Measurements from ENCODE around the gene CDKN1A.

CDKN1A gene

DNA sequence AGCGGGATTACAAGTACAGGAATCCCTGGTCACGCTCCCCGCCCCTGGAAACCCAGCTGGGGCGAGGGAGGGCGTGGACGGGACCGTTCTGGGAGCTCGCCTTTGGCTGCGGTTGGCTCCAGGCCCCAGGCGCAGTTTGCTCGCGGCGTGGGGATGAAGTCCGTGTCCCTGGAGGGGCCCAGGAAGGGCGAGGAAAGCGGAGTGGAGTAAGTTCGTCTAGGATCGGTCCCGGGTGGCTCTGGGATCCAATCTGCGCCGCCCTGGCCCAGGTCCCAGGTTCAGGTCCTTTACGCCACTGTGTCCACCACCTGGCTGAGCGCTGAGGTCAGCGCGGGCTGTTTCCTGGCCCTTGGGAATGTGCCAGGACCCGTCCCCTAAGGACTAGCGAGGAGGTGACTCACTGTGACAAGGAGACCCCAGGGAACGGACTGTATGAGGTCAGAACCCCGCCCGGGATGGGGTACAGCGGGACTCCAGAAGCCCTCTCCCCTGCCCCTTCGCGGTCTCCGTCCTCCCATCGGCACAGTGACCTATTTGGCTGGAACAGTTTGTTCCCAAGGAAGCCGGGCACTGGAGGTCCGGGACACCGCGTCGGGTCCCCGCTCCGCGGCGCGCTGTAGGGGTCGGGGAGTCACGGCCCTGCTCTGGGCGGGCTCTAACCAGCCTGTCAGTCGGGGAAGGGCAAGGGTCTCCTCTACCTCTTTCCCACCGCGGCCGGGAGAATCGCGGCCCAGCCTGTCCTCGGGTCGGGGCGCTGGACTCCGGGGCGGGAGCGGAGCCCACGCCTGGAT is 724 bp downstream of the CDKN1A start:
- ATAC-seq: no peak

DNA sequence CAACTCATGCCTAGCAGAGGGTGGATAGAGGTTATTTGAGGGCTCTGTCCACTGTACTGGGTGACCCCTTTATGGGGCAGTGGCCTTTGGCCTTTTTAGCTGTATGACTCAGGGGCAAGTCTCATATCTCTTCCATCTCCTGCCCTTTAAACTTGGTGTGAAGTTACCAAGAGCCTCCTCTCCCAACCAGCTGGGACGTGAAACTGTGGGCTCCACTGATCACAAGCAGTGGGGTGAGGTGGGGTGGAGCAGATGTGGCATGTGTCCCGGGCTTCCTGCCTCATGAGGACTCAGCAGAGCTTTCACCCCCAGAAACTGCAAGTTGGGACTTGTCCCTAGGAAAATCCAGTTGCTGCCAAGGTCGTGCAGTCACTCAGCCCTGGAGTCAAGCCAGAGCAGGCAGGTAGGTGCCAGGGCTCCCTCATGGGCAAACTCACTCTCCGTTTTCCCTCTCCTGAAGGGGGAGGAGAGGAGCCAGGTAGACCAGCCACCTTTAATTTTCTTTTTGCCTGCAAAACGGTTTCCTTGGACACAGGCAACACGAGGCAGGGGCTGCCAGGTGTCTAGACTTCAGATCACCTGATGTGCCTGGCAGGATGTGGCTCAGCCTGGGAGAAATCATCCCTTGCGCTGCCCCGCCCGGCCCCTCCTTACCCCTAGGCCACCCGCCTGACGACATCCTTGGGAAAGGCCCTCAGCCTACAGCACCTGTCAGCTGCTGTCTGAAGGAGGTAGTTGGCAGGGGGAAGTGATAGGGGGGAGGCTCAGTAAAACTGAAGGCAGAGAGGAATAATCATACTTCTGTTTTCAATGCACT is 4.0 kb downstream of the CDKN1A start:
- peak; percentile 37 to 40 for ATAC-seq

DNA sequence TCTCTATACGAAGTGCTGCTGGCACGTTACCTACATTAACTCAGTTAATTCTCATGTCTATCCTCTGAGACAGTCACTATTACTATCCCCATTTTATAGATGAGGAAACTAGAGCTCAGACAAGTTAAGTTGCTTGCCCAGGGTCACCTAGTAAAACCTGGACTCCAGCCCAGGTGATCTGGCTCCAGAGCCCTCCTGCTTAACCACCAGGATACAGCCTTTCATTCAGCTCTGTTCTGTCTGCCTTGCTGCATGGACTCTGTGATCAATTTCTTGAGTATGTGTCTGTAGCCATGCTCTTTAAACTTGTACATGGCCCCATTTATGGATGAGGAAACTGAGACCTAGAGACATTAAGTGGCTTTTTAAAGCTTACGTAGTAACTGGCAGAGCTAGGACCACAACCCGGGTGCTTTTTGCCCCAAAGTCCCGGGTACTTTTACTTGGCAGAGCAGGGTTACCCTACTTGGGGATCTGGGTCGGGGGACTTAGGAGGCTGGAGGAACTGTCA is 4.7 kb downstream of the CDKN1A start:
- no peak for ATAC-seq

GRCh38 chr6:36683656-36684446 is 5.3 kb downstream of the CDKN1A start:
- no peak for ATAC-seq

DNA sequence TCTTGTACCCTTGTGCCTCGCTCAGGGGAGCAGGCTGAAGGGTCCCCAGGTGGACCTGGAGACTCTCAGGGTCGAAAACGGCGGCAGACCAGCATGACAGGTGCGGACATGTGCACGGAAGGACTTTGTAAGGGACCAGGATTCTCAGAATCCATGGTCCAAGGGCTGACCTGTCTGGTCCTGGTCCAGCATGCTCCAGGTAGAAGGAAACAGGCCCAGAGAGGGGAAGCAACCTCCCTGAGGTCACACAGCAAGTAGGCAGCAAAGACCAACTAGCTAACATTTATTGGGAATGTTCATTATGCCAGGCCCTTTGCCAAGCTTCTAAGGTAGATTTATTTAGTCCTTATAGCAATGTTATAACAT is 5.9 kb downstream of the CDKN1A start:
- ATAC-seq: no peak

DNA sequence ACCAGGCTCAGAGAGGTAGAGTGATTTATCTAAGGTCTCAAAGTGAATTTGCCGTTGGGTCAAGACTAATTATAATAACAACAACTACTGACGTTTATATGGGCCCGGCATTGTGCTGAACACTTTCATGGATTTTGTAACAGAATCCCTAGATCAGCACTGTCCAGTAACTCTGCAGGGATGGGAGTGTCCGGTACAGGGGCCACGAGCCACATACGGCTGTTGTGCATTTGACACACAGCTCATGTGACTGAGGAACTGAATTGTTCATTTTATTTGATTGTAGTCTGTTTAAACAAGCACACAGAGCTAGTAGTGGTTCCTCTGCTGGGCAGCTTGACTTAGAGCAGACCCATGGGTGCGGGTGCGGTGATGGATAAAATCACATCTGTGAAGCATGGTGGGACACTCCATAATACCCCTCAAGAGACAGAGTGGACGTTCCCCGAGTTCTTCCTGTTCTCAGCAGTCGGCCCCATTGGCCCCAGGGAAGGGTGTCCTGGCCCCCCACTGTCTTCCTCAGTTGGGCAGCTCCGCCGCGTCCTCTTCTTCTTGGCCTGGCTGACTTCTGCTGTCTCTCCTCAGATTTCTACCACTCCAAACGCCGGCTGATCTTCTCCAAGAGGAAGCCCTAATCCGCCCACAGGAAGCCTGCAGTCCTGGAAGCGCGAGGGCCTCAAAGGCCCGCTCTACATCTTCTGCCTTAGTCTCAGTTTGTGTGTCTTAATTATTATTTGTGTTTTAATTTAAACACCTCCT is 6.8 kb downstream of the CDKN1A start:
- no peak for ATAC-seq

DNA sequence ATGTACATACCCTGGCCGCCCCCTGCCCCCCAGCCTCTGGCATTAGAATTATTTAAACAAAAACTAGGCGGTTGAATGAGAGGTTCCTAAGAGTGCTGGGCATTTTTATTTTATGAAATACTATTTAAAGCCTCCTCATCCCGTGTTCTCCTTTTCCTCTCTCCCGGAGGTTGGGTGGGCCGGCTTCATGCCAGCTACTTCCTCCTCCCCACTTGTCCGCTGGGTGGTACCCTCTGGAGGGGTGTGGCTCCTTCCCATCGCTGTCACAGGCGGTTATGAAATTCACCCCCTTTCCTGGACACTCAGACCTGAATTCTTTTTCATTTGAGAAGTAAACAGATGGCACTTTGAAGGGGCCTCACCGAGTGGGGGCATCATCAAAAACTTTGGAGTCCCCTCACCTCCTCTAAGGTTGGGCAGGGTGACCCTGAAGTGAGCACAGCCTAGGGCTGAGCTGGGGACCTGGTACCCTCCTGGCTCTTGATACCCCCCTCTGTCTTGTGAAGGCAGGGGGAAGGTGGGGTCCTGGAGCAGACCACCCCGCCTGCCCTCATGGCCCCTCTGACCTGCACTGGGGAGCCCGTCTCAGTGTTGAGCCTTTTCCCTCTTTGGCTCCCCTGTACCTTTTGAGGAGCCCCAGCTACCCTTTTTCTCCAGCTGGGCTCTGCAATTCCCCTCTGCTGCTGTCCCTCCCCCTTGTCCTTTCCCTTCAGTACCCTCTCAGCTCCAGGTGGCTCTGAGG is 7.6 kb downstream of the CDKN1A start:
- no peak for ATAC-seq

DNA sequence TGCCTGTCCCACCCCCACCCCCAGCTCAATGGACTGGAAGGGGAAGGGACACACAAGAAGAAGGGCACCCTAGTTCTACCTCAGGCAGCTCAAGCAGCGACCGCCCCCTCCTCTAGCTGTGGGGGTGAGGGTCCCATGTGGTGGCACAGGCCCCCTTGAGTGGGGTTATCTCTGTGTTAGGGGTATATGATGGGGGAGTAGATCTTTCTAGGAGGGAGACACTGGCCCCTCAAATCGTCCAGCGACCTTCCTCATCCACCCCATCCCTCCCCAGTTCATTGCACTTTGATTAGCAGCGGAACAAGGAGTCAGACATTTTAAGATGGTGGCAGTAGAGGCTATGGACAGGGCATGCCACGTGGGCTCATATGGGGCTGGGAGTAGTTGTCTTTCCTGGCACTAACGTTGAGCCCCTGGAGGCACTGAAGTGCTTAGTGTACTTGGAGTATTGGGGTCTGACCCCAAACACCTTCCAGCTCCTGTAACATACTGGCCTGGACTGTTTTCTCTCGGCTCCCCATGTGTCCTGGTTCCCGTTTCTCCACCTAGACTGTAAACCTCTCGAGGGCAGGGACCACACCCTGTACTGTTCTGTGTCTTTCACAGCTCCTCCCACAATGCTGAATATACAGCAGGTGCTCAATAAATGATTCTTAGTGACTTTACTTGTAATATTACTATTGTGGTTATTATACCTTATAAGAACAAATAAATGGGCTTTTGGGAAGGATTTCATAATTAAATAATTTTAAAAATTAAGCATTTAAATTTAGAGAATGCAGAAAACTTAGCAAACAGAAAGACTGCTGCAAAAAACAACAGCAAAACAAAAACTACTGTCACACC is 8.4 kb downstream of the CDKN1A start:
- ATAC-seq: no peak

DNA sequence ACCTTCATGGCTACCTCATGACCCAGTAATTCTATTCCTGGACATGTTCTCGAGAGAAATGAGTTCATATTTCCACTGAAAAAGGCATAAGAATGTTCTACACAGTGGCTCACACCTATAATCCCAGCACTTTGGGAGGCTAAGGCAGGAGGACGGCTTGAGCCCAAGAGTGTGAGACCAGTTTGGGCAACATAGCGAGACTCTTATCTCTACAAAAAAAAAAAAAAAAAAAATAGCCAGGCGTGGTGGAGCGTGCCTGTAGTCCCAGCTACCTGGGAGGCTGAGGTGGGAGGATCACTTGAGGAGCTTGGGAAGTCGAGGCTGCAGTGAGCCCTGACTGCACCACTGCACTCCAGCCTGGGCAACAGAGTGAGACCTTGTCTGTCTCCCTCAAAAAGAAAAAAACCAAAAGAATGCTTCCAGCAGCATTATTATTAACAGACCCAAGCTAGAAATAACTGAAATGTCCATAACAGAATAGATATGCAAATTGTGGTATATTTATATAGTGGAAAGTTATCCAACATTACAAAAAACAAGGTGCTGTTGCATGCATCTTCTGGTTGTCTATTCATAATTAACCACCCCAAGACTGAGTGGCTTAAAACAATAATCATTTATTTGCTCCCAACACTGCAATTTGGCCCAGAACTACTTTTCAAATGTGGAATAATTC is 9.7 kb downstream of the CDKN1A start:
- no peak for ATAC-seq

DNA sequence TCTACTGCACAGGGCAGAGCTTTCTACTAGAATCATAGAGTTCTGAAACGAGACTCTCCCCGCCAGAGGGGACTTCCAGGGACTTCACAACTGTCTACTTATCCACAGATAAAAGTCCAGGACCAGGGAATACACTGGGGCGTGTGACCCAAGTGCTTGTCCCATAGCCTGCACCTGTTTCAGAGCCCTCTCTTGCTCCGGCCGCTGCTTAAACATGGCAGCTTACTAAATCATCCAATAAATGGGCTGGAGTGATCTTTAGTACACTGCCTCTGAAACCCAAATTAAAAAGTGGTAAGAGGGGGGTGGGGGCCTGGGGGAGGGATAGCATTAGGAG is 10.2 kb downstream of the CDKN1A start:
- ATAC-seq: no peak

DNA sequence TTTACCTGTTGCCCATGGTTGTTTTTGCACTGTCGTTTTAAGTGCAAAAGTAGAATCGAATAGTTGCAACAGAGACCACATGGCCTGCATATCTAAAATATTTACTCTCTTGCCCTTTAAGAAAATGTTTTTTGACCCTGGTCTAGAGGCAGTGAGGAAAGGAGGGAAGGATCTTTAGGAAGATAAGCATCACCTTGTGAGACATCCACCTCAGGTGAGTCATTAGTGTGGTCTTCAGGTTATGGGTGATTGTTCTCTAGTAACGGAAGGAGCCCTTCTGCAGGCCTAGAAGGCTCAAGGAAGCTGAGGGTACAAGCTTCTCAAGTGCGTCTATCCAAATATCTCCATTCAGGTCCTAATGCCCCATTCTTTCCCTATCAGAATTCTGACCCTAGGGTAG is 12.5 kb downstream of the CDKN1A start:
- ATAC-seq: peak; percentile 32 to 37

DNA sequence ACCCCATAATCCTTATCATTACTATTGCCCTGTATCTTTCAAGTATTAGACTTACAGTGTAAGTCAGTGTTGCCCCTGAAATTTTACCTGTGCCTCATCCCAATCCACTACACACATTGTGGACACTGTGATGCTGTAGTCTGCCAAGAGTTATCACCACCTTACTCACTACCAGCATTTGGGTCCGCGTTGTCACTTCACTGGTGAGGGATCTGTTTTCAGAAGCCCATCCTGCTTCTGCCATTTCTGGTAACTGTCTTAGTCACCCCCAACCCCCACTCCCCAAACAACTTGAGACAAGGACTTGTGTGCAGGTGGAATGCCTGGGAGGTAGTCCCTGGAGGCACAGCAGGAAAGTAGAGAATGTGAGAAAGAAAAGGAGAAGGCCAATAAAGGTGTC is 13.1 kb downstream of the CDKN1A start:
- no peak for ATAC-seq

DNA sequence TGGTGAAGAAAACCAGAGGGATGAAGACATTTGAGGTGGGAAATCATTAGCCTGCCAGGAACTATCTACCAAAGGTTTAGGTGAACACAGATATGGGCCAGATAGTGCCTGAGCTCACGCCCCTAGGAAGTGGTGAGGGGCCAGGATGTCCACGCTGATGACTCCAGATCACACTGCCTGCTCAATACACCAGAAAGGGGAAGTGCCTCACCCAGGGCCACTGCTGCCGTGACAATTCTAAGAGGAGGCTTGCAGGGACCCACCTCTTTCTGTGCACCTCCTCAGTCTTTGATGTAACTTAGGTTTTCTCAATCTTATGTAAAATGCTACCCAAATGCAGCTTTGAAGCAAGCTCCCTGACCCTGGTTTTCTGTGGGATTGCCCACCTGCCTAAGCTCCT is 13.7 kb downstream of the CDKN1A start:
- peak; percentile 63 to 75 for ATAC-seq

- no peak for ATAC-seq
Measured at GRCh38 chr6:36692861-36693702, 14.6 kb downstream of the CDKN1A start.

GRCh38 chr6:36694616-36695015 is 16.1 kb downstream of the CDKN1A start:
- no peak for ATAC-seq

- peak; percentile 70 to 72 for ATAC-seq
Measured at GRCh38 chr6:36695414-36695813, 16.9 kb downstream of the CDKN1A start.

GRCh38 chr6:36697481-36697903 is 19.0 kb downstream of the CDKN1A start, which contains the start of gene RAB44:
Gene RAB44 (plus strand): TSS chr6:36697826. CDS start chr6:36704236, 6,410 bp downstream.
- no peak for ATAC-seq

DNA sequence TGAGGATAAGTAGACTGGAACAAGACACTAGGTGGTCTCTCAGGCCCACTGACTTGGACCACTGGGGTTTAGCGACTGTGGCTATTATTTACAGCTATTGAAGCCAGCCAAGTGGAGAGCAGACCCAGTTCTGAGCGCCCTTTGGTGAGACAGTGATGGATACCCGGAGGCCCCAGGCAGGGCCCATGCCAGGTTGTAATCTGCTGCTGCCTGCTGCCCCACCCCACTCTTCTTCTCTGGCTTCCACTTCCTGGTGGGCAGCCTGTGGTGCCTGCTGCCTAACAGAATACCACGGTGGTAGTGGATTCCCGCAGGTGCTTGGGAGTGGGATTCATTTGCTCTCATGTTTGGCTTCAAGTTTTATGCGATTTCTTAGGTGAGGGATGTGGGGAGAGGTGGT is 19.7 kb downstream of the CDKN1A start:
- ATAC-seq: no peak

DNA sequence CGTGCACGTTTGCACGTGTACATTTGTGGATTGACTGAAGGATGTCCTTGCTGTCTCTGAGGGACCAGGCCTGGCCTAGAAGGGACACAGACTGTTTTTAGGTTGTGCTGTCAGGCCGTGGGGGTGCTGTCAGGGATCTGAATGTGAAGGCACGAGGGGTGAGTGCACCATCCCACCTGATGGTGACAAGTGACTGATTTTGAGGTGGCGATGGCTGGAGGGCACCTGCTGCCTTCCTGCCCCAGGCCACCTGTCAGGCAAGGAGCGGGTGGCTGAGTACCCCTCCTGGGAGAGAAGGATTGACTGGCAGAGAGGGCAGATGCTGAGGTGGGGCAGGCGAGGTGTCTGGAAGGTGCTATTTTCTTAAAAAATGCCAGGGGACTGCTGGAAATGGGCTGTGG is 20.4 kb downstream of the CDKN1A start:
- ATAC-seq: no peak
